NCI-H446 treated with DMSO at 0.1 percent for 48 hours (cell line): ENCODE results near the gene COL1A1.

ENCODE experiments used
- DNase-seq: peaks from one replicate; lab custom pipeline; 2025; lab: John Stamatoyannopoulos, UW

COL1A1 gene

DNA sequence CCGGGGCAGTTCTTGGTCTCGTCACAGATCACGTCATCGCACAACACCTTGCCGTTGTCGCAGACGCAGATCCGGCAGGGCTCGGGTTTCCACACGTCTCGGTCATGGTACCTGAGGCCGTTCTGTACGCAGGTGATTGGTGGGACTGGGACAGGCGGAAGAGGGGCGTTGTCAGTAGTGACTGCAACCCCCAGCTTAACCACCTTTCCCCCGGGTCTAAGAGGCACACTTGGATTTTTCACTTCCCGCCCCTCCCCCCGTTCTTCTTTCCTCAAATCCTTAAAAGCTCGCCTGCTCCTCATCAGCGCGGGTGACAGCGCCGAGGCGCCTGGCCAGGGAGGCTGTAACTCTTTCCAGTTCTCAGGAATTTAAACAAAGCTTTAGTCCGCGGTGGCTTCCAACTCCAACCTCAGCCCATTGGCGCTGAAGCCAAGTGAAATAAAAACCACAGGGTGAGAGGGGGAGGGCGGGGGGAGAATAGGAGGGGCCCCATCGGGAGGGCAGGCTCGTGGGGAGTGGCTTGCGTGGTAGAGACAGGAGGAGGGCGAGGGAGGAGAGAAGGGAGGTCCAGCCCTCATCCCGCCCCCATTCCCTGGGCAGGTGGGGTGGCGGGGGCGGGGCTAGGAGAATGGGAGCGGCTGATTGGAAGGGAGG lies 1.5 kb downstream of the COL1A1 start:
- DNase-seq, result peak; percentile 68

DNA sequence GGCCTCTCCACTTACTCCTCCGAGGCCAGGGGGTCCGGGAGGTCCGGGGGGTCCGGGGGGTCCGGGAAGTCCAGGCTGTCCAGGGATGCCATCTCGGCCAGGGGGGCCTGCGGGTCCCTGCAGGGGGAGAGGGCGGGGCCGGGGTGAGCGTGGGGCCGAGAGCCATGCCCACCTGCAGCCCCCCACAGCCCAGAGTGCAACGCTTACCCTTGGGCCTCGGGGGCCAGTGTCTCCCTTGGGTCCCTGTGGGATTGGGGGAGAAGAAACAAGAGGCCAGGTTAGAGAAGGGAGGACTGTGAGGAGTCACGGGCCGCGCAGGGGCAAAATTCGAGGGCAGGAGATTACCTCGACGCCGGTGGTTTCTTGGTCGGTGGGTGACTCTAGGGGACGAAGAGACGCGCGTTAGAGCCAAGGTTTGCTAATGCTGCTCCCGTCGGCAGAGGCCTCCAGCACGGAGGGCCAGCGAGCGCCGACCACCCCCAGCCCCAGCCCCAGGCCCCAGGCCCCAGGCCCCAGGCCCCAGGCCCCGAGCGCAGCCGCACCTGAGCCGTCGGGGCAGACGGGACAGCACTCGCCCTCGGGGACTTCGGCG lies 2.1 kb downstream of the COL1A1 start:
- DNase-seq, result no peak

DNA sequence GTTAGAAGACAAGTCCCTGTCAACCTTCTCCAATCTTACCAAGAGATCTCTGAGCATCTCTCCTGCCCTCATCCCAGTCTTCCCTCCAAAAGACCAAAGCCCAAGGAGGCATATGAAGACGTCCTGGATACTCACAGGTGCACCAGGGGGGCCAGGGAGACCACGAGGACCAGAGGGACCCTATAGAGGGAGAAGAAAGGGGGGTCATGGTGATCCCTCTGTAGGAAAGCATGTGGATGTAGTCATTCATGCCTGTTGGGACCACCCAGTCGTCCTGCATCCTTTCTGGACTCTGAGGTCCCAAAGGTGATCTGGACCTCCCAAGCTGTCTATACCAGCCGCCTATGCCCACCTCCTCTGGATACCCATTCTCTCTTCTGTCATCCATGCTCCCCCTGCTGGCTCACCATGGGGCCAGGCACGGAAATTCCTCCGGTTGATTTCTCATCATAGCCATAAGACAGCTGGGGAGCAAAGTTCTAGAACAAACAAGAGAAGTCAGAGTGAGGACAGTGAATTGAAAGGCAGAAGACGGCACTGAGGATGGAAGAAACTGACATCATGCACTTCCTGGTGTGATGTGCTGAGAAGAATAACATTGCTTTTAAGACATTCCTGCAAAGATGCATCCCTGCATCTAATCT lies 3.3 kb downstream of the COL1A1 start:
- peak; percentile 4 for DNase-seq

DNA sequence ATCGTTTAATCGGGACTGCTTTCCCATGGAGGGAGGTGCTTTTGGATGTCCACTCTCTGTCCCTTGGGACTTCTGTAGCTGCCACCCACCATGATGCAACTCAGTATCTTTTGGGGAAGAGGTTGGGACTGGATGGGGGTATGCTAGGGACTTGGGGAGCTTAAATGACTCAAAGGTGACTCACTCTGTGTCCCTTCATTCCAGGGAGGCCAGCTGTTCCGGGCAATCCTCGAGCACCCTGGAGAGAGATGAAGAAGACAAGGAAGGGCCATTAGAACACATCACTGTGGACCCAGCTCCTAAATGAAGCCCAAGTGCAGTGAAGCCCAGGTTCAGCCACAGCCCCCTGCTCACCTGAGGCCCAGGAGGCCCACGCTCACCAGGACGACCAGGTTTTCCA lies 4.6 kb downstream of the COL1A1 start:
- no peak for DNase-seq

DNA sequence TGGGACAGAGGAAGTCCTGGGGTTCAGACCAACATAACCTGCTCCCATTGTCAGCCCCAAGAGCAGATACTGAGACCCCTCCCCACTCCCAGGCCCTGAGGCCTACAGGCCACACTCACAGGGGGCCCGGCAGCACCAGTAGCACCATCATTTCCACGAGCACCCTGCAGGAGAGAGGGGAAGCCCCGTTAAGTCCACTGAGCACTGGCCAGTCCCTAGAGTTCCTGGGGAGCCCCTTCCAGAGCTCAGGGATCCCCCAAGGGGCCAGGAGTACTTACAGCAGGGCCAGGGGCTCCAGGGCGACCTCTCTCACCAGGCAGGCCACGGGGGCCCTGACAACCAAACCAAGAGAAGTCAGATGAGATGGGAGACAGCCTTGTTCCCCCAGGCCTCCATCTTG lies 5.4 kb downstream of the COL1A1 start:
- DNase-seq, result no peak

DNA sequence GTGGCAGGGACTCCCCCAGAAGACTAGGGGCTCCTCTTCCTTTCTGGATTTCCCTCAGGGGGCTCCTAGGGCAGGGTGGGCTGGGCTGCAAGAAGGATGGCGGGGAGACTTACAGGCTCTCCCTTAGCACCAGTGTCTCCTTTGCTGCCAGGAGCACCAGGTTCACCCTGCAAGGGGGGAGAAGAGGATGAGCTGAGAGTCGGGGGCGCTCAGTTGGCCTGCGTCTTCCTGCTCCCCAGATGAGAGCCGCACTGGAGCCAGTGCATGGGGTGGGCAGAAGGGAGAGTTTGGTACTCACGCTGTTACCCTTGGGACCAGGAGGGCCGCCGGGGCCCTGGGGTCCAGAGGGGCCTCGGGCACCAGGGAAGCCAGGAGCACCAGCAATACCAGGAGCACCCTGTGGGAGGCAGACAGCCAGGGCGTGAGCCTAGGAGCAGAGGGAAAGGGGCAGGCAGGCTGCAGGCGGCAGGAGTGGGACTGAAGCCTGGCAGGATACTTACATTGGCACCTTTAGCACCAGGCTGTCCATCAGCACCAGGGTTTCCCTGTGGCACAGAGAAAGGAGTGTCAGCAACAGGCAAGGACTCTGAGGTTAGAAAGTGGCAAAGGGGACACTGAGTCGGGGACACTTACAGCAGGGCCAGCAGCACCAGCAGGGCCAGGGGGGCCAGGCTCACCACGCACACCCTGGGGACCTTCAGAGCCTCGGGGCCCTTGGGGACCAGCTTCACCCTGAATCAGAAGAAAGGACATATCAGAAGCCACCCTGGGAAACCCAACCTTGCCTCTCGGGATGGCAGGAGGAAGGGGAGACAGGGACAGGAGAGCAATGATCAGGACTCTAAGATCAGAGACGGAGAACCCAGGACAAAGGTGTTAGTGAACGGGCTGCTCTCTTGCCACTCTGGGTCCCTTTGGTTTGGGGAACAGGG lies 6.2 kb downstream of the COL1A1 start:
- DNase-seq, result no peak

DNA sequence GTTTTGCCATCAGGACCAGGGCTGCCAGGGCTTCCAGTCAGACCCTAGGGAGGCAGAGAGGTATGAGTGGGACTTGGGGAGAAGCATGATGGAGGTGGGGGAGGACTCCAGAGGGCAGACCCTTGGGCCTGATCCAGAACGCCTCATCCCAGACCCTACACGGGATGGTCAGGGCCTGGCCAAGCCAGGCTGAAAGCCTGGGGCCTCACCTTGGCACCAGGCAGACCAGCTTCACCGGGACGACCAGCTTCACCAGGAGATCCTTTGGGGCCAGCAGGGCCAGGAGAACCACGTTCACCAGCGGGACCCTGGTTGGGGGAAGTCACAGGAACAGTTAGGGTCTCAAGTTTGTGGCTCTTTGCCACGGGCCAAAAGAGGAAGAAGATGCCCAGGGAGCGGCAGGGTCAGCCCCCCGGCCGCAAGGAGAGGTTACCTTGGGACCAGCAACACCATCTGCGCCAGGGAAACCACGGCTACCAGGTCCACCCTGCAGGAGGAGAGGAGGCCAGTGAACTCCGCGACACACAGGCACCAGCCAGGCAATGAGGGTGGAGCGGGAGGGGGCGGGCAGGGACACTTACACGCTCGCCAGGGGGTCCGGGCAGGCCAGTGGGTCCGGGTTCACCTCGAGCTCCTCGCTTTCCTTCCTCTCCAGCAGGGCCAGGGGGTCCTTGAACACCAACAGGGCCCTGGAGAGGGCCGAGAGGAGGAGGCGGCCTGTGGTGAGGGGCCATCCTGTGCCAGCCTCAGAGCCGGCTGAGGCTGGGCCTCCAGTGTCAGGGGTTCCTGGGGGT lies 7.1 kb downstream of the COL1A1 start:
- DNase-seq, result no peak

DNA sequence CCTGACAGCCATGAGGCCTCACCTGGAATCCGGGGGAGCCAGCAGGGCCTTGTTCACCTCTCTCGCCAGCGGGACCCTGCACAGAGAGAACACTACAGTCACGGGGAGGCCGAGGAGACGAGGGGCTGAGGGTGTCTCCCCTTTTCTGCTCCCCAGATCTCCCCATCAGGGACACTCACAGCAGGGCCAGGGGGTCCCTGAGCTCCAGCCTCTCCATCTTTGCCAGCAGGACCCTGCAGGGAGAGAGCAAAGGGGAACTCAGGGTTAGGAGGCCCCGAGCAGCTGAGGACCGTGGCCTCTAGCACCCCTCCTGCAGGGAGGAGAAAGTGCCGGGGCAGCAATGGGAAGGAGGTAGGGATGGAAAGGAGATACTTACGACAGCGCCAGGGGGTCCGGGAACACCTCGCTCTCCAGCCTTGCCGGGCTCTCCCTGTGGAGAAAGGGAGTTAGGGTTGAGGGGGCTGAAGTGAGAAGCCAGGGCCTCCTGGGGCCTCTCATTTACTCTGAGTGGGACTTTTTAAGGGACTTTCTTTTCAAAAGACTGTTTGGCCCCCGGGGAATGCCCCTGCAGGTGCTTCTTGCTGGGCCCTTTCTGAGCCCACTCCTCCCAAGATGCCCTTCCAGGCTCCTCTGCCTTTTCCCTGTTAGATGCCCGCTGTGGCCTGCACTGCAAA lies 8.7 kb downstream of the COL1A1 start:
- no peak for DNase-seq

DNA sequence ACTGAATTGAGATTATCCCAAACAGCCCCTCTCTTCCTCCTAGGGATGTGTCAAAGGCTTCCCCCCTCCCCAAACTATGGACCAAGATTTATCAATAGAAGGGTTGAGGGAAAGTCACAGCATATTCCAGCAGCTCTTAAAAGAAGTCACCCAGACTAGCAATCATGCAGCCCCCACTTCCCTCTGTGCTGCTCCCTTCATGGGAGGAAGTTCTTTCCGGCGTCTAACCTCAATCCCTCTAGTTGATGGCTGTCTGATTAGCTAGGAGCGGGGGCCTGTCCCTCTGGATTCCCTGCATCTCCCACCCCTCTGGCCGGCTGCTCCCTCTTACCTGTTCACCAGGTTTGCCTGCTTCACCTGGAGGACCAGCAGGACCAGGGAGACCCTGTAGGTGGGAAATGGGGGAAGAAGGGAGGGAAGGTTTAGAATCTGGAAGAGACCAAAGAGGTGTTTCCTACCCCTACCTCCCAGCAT lies 9.2 kb downstream of the COL1A1 start:
- DNase-seq, result no peak

DNA sequence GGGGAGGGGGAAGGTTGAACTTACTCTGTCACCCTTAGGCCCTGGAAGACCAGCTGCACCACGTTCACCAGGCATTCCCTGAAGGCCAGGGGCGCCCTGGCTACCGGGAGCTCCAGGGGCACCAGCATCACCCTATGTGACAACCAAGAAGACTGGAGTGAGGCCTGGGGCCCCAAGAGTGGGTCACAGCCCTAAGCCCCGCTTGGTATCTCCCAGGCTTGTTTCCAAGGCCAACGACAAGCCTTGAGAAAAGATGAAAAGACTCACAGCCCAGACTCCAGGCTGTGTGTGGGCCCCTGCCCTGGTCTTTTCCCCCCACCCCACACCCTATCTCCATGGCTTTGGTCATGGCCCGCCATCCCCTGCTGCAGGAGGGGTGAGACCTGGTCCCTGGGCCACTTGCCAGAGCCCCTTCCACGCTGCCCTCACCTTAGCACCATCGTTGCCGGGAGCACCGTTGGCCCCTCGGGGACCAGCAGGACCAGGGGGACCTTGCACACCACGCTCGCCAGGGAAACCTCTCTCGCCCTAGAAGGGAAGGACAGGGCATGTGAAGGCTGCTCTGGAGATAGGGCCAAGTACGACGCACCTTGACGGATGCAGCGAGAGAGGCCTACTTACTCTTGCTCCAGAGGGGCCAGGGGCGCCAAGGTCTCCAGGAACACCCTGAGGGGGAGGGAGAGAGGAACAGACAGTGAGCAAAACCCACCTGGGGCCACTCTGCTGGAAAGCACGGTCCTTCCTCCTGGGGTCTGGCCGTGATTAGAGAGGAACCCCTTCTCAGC lies 9.9 kb downstream of the COL1A1 start:
- DNase-seq, result no peak

DNA sequence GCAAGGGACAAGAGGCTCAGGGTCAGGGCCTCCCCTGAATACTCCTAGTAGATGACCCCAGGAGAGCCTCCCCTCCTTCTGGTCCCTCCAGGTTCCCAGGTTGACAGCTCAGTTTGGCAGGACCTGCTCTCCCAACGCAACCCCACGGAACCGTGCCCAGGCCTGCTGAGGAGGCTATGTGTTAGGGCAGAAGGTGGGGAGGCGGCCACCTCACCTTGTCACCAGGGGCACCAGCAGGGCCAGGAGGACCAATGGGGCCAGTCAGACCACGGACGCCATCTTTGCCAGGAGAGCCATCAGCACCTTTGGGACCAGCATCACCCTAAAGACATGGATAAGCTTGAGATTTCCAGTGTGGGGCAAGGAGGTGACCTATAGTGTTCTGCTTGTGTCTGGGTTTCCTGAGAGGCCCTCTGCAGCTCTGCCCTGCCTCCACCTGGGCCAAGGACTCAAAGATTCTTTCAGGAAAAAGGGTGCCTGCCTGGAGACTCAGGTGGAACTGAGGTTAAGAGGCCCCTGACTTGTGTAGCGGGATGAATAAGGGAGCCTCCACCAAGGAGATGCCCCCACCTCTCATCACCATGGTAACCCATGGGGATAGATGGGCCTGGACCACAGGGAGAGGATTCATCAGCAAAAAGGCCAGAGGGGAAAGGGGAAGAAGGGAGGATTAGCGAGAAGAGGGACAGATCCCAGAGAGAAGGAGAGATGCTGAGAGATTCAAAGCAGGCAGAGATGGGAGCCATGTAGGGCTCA lies 10.7 kb downstream of the COL1A1 start:
- no peak for DNase-seq

DNA sequence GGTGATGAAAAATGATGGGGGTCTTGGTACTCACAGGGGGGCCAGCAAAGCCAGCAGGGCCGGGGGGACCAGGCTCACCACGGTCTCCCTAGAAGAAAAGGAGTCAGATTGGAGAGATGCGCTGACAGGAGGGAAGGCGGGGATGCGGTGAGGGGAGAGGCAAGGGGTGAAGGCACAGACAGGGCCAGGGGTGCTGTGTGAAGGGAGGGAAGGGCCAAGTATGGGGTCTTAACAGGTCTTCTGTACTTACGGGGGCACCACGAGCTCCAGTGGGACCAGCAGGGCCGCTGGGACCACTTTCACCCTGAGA lies 11.2 kb downstream of the COL1A1 start:
- DNase-seq, result no peak

DNA sequence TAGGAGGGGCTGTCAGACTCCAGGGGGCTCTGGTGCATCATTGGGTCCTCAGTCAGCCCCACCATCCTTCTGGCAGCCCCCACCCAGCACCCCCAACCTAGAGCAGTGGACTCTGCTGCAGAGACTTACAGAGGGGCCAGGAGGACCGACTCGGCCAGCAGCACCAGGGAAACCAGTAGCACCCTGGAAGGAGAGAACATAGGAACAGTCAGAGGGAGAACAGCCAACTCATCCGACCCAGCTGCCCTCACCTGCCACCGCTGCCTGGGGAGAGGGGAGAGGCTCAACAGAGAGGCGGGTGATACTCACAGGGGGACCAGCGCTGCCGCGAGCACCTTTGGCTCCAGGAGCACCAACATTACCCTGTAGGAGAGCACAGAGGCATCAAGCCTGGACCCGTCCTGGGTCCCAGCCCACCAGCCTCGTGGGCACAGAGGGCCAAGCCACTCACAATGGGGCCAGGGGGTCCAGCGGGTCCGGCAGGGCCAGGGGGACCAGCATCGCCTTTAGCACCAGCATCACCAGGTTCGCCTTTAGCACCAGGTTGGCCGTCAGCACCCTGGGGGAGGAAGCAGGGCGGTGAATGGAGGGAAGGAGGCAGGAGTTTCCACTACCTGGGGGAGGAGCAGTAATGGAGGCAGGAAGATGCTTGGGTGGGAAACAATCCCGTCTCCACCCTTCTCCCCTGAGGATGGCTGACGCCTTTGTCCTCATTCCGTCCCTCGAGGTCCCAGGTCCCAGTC lies 11.7 kb downstream of the COL1A1 start:
- no peak for DNase-seq

DNA sequence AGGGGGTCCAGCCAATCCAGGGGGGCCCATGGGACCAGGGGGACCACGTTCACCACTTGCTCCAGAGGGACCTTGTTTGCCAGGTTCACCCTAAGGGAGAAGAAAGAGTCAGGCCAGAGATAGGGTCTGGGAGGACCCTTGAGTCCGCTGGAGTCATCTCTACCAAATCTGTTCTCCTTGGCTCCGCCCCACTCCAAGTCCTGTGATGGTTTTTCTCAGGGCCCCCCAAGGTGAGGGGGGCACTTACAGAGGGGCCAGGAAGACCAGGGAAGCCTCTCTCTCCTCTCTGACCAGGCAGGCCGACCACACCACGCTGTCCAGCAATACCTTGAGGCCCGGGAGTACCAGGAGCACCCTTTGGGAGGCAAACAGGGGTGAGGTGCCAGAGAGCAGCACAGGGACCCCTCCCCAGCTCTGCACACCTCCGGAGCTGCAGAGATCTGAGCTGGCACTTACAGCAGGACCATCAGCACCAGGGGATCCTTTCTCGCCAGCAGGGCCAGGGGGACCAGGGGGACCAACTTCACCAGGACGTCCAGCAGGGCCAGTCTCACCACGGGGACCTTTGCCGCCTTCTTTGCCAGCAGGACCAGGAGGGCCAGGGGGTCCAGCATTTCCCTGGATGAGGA lies 12.4 kb downstream of the COL1A1 start:
- DNase-seq, result no peak

DNA sequence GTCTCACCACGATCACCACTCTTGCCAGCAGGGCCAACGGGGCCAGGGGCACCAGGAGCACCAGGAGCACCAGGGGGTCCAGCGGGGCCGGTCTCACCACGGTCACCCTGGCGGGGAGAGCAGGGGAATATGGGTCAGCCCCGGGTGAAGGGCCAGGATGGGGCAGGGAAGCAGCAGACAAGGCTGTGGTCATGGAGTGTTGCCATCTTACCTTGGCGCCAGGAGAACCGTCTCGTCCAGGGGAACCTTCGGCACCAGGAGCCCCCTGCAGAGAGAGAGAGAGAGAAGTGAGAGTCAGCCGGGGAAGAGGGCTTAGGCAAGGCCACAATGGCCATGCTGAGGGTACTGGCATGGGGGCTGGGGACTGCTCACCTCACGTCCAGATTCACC lies 12.9 kb downstream of the COL1A1 start:
- DNase-seq, result no peak

DNA sequence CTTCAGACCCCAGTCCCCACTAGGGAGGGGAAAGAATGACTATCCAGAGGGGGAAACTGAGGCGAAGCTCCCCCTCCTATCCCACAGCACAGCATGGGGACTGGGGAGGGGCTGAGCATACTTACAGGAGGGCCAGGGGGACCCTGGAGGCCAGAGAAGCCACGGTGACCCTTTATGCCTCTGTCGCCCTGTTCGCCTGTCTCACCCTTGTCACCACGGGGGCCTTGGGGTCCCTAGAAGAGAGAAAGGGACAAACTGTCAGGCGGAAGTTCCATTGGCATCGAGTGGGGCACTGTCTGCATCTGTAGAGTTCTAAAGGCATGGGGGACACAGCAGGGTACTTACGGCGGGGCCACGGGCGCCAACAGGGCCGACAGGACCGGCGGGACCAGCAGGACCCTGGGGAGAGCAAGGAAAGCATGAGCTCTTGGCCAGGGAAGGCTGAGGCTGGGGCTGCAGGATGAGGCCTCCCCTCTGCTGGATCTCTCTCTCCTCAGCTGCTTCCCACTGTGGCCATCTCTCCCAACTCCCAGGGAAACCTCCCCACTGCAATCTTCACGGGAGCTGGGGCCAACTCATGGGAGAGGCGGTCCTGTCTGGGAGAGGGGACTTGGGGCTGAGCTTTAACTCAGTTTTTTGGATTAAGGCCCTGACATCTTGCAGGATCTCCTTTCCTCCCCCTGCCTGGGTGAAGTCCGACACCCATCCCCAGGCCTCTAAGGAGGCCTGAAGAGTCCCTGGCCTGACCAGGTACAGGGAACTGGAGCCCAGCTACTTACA lies 13.5 kb downstream of the COL1A1 start:
- DNase-seq, result no peak

DNA sequence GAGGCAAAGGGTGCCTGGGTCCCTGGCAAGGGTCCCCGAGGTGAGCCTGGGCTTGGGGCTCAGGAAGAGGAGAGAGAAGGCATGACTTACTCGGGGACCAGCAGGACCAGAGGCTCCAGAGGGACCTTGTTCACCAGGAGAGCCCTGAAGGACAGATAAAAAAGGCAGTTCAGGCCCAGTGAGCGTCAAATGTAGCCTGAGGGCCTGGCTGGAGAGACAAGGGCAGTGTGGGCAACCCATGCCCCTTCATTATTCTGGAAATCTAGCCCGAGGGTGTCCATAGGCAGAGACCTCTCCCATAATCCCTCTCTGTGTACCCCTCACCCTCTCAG lies 14.1 kb downstream of the COL1A1 start:
- no peak for DNase-seq
